PC-3 (cell line): ENCODE measurements around the gene PTN.

Experiments used
- CTCF ChIP-seq: fragments of 300-600 bp; sonication (generic); conservative IDR thresholded peaks from 2 replicates; pipeline ENCODE4 v1.5.1; 2017; ENCODE audit warnings: antibody characterized with exemption, low read depth, mild to moderate bottlenecking, low read length
- EZH2 ChIP-seq: fragments of 300-600 bp; sonication (generic); IDR thresholded peaks from one replicate; pipeline ENCODE4 v1.6.1; 2017; ENCODE audit warnings: antibody characterized with exemption, mild to moderate bottlenecking, low read length; ENCODE audit not compliant: unreplicated experiment

- TF ChIP-seq EZH2 (no peak), CTCF (no peak)
Observed at GRCh38 chr7:137381045-137381444, 37.5 kb upstream of the PTN start.
